ENCODE data around the gene EEF2KMT.

Gene EEF2KMT

GRCh38 chr16:5062790-5063765, 34.5 kb downstream of the EEF2KMT start:
- TF ChIP-seq CTCF (conservative IDR thresholded peaks at IDR 0.05): no peak
- no peak overlapping the region for H3K27ac ChIP-seq

- H3K27ac ChIP-seq: no peak overlapping the region
- TF ChIP-seq CTCF (conservative IDR thresholded peaks at IDR 0.05): no peak
These were observed 35.5 kb downstream of the EEF2KMT start for GRCh38 chr16:5062051-5062450.

- H3K27ac ChIP-seq: no peak overlapping the region
- no peak for TF ChIP-seq CTCF (conservative IDR thresholded peaks at IDR 0.05)
These were observed 37.4 kb downstream of the EEF2KMT start for GRCh38 chr16:5060073-5060641.

GRCh38 chr16:5059386-5060072, 38.1 kb downstream of the EEF2KMT start:
- no peak for TF ChIP-seq CTCF (conservative IDR thresholded peaks at IDR 0.05)
- H3K27ac ChIP-seq: no peak overlapping the region

- no peak for TF ChIP-seq CTCF (conservative IDR thresholded peaks at IDR 0.05)
These were observed 39.1 kb downstream of the EEF2KMT start for GRCh38 chr16:5058476-5058875.

GRCh38 chr16:5056352-5056751, 41.2 kb downstream of the EEF2KMT start:
- no peak for TF ChIP-seq CTCF (conservative IDR thresholded peaks at IDR 0.05)
- H3K27ac ChIP-seq: no peak overlapping the region

More at GRCh38 chr16:5058476-5058875, 39.1 kb downstream of the EEF2KMT start:
- H3K27ac ChIP-seq: no peak overlapping the region
